GM21786 (cell line): Measurements from ENCODE around the gene ATP5MK.
"Not testable (repeated sequence)": the region's sequence is repeated elsewhere in the genome, so short reads cannot be mapped to it uniquely, and the experiment has no call there.

Experiments
- ATAC-seq: cut with Tn5 transposase; IDR thresholded peaks from one replicate; pipeline ENCODE4 v1.9.1; 2021; ENCODE audit not compliant: unreplicated experiment

The ATP5MK gene, protein sequence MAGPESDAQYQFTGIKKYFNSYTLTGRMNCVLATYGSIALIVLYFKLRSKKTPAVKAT

DNA sequence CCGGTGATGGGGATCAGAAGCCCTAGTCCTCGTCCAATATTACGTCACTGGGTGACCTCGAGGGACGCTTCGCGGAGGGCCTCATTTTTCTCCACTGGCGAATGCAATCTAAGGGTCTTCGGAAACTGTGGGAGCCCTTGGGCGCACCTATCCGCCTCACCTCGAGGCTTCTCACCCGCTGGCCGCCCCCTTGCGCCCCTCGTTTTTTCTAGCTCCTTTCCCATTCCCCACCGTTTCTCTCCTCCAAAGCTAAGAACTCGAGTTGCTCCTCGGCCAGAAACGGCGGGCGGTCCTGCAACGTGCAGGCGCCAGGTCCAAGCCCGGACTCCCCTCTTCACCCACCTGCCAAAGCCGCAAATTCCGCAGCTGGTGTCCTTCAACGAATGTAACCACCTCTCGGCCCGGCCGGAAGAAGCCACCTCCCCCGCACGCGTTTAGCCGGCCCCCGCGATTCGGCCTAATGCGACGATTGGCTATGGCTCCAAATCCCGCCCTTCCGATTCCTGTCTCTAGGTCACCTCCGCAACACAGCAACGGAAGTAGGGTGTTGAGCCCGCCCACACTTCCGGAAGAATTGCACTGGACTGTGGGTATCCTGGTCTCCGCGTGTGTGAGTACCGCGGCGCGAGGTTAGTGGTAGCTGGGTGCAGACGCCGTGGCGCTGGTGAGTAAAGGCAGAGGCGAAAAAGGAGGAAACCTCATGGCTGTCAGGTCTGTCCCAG is at the start of gene ATP5MK, which contains the start of gene PDCD11:
Gene ATP5MK, minus strand, starts transcription at position 409 of the 722 bp plus-strand sequence. CDS start 4,018 bp downstream, outside the sequence.
Gene PDCD11, plus strand, starts transcription at position 560 of the 722 bp plus-strand sequence. CDS start 1,801 bp downstream, outside the sequence.
- peak; percentile 99 for ATAC-seq

DNA sequence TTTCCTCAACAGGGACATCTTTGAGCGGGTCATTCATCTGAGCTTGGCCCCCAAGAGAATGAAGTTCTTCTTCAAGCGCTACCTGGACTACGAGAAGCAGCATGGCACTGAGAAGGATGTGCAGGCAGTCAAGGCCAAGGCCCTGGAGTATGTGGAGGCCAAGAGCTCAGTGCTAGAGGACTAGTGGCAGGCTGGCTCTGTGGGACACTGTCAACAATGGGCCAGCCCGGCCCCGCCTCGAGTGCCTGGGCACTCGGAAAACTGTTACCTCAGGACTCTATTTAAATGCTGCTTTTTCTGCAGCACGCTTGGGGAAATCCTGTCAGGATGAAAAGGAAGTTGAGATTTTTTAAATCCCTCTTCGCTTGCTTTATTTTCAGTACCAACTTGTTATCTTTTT is 49.1 kb upstream of the ATP5MK start:
- ATAC-seq: no peak

DNA sequence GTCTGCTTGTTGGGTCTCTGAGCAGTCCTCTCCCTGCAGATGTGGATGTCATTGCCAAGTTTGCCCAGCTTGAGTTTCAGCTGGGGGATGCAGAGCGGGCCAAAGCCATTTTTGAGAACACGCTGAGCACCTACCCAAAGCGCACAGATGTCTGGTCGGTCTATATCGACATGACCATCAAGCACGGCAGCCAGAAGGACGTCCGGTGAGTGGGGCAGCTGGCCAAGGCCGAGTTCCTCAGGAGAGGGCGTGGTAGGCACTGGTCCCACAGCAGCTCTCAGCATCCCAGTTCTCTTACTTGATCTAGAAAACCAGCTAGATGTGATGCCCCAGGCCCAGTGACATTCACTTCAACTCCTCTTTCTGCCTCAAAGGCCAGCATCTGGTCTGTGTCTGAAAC is 48.2 kb upstream of the ATP5MK start:
- ATAC-seq: no peak

DNA sequence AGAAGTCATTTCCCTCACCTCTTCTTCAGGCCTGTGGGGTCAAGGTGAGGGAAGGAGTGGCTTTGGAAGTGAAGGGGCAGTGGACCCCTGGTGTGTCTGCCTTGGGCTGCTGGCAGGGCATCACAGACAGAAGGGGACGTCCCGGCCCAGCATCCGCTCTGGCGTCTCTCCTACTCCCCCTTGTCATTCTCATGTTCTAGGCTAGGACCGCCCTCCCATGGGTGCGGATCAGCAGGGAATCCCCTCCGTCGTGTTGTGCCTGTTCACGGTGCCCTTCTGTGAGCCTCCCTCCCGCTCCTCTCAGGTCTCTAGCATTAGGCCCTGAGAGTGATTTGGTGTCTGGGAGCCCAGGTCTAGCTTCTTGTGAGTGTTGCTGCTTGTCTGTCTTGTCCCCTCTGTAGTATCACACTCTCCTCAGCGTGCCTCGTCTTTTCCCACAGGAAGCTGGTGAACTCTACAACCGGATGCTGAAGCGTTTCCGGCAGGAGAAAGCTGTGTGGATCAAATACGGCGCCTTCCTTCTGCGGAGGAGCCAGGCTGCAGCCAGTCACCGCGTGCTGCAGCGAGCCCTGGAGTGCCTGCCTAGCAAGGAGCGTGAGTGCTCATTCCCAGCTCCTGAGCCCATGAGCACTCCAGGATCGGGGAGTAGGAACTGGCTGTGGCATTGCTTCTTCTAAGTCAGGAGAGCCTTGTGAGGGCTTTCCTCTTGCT is 47.4 kb upstream of the ATP5MK start:
- ATAC-seq: no peak

DNA sequence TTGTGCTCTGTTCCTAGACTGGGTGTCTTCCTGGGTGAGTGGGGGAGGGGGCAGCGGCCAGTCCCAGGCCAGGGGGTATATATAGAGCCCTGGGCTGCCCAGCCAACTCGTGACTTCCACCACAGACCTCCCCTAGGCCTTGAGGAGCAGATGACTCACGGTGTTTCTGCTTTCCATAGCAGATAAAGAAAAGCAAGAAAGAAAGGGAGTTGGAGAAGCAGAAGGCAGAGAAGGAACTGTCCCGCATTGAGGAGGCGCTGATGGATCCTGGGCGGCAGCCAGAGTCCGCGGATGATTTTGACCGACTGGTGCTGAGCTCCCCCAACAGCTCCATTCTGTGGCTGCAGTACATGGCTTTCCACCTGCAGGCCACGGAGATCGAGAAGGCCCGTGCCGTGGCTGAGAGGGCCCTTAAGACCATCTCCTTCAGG is 45.8 kb upstream of the ATP5MK start:
- no peak for ATAC-seq

DNA sequence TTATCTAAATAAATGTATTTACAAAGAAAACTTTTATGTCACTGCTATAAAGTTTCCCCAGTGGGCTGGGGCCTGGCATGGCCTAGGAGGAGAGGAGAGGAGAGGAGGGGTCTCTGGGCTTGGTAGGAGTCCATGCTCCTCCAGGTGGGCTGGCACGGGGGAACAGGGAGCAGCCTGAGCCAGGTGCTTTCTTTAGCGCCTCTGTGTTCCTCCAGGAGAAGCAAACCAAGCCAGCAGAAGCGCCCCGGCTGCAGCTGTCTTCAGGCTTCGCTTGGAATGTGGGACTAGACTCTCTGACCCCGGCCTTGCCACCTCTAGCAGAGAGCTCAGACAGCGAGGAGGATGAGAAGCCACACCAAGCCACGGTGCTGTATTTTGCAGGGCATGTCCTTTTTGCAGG is 45.3 kb upstream of the ATP5MK start:
- ATAC-seq: no peak

DNA sequence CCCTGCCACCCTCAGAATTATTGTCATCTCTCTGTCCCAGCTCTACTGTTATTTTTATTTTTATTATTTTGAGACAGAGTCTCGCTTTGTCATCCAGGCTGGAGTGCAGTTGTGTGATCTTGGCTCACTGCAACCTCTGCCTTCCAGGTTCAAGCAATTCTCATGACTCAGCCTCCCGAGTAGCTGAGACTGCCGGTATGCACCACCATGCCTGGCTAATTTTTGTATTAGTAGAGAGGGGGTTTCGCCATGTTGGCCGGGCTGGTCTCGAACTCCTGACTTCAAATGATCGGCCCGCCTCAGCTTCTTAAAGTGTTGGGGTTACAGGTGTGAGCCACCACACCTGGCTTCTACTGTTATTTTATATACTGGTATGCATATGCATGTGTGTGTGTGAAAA is 44.9 kb upstream of the ATP5MK start:
- no peak for ATAC-seq

DNA sequence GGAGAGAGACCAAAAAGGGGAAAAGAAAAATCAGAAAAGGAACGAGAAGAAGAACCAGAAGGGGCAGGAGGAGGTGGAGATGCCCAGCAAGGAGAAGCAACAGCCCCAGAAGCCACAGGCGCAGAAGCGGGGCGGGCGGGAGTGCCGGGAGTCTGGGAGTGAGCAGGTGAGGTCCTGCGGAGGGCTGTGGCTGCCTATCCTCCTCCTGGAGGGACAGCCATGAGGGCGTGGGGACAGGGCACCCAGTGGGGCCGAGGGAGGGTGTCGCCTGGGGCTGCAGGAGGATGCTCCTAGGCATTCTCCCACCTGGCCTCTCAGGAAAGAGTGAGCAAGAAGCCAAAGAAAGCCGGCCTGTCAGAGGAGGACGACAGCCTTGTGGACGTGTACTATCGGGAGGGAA is 44.1 kb upstream of the ATP5MK start:
- no peak for ATAC-seq

DNA sequence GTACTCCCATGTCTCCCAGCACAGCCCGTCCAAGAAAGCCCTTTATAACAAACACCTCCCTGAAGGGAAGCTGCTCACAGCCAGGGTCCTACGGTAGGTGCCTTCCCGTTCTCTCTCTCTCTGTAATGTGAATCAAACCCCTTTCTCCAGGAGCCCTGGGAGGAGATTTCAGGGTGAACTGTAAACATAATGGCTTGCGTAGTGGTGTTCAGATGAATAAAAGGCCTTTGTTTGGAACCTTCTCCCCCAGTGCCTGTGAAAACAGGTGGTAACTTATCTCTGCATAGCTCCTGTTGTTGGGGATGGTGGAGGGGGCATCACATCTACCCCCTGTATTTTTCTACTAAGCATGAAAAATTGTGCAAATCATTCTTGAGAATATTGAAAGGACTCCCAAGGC is 43.5 kb upstream of the ATP5MK start:
- ATAC-seq: no peak

DNA sequence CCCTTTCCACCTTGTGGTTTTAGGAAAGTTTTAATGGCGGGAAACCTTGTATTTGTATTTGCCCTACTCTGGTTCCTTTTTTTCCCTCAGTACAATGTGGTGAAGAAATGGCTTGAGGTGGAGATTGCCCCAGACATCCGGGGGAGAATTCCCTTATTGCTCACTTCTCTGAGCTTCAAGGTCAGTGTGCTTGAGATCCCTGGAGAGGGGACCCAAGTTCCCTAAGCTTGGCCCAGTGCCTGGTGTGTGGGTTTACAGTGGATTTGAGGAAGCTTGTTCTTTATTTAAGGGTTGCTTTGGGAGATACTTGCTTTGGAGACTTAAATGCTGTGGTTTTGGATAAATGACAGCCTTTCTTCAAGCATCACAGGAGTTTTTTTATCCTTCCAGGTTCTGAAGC is 37.6 kb upstream of the ATP5MK start:
- ATAC-seq: no peak

DNA sequence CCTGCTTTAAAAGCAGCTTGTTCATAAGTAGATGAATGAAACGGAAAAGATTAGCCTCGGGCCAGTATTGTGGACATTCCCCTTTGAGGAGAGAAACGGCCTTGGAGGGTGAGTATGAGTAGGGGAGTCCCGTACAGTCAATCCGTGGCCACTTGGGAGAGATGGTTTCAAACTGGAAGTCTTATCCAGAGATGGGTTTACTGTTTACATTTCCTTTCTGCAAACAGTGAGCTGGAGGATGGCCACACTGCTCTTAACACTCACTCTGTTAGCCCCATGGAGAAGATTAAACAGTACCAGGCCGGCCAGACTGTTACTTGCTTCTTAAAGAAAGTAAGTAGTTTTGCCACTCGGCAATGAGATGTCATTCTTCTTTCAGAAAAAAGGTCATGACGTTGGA is 35.6 kb upstream of the ATP5MK start:
- no peak for ATAC-seq

DNA sequence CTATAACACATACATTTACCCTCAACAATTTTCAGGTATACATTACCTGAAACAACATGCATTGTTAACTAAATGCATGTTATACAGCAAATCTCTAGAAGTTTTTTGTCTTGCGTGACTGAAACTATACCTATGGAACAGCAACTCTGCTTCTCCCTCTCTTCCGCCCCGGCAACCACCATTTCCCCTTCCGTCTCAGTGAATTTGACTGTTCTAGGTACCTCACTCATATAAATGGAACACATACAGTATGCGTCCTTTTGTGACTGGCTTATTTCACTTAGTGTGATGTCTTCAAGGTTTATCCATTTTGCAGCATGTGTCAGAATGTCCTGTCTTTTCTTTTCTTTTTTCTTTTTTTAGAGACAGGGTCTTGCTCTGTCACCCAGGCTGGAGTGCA is 33.4 kb upstream of the ATP5MK start:
- no peak for ATAC-seq

DNA sequence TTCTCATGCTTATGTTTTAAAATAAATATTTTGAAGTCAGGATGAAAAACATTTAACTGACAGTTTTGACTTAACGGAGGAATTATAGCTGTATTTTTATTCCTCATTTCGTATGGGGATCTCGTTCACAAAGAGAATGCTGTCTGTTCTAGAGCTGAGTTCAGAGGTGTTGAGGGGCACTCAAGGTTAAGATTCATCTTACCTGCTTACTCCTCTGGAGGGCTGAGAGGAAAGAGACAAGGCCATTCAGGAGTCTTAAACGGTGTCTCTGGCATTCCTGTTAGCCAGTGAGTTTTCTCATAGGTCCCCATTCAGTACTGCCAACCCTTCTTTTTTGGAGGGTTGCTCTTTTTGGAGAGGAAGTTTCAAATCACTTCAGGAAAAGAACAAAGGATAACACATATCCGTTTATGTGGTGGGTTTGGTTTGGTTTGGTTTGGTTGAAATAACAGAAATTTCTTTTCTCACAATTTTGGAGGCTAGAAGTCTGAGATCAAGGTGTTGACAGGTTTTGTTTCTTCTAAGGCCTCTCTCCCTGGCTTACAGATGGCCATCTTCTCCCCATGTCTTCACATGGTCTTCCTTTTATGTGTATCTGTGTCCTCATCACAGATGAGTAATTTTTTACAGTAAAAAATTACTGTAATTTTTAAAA is 32.8 kb upstream of the ATP5MK start:
- no peak for ATAC-seq

DNA sequence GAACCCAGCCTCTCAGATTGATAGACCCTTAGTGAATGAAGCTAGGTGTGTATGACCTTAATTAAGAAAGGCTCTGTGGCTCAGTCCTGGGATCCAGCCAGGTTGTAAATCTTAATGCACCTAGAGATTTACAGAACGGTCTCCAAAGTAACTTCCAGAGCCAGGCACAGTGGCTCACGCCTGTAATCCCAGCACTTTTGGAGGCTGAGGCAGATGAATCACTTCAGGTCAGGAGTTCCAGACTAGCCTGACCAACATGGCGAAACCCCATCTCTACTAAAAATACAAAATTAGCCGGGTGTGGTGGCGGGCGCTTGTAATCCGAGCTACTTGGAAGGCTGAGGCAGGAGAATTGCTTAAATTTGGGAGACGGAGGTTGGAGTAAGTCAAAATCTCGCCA is 31.6 kb upstream of the ATP5MK start:
- no peak for ATAC-seq

DNA sequence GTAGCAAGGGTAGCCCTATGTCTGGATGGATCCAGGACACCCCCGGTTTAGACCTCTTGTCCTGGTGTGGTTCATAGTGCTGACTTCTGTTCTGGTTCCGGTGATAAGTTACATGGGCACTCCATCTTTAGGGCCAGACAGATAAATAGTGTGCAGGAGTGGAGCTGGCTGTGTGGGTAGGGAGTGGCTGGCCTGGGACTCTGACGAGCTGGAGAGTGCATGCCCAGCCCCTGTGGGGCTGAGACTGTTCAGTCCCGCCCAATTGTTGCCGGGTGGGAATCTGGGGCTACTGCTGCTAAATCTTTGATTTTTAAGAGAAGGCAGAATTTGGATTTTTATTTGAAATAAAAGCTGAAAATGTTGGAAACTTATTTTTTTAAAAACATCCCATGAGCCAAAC is 27.5 kb upstream of the ATP5MK start:
- ATAC-seq: no peak

DNA sequence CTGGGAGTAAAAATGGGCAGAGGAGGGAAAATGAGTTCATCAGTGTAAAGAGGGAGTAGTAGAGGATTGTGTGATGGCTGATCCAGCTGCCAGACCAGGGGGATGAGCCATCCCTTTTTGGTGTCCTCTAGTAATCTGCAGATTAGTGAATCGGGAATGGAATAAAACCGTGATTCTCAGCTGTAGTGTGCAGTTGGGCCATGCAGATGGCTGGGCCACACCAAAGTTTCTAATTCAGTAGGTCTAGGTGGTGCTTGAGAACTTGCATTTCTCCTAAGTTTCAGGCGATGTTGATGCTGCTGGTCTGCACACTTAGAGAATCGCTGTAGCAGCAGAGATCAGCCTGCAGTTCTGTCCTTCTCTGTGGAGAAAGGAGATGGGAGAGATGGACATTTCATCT is 22.8 kb upstream of the ATP5MK start:
- ATAC-seq: no peak

DNA sequence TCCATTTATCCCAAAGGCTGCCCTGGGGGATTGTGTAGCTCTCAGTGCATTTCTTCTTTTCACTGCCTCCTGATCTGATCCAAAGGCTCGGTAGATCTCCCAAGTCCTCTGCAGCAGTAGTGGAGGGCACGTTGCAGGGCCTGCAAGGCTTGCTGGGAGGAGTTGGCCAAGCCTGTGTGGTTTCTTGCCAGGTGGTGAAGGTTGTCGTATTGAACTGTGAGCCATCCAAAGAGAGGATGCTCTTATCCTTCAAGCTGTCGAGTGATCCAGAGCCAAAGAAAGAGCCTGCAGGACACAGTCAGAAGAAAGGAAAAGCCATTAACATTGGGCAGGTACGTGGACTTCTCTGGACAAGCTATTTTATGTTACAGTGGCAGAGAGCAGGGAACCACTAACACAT is 21.3 kb upstream of the ATP5MK start:
- no peak for ATAC-seq

DNA sequence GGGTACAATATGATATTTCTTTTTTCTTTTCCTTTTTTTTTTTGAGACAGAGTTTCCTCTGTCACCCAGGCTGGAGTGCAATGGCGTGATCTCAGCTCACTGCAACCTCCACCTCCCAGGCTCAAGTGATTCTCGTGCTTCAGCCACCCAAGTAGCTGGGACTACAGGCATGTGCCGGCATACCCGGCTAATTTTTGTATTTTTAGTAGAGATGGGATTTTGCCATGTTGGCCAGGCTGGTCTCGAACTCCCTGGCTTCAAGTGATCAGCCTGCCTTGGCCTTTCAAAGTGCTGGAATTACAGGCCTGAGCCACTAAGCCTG is 20.8 kb upstream of the ATP5MK start:
- ATAC-seq: not testable (repeated sequence)

DNA sequence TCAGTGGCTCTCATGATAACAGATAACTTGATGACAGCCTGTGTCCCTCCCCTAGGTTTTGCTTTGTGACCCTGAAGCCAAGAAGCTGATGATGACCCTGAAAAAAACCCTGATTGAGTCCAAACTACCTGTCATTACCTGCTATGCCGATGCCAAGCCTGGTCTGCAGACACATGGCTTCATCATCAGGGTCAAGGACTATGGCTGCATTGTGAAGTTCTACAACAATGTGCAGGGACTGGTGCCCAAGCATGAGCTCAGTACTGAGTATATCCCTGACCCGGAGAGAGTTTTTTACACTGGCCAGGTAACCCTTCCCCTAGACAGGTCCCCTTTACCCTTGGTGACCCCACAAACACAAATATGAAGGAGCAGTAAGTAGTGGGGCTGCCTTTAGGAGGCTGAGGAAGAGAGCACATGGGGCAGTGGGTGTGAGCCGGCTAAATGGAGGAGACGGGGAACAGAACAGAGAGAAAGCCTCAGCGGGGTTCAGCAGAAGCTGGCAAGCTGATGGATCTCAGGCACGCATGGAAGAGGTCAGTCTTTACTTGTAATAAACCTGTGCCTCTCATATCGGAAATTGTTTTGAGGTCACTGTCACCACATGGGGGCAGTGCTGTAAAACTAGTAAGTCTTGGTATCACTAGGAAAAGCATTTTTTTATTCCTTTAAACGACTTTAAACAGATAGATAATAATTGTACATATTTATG is 20.3 kb upstream of the ATP5MK start:
- no peak for ATAC-seq

DNA sequence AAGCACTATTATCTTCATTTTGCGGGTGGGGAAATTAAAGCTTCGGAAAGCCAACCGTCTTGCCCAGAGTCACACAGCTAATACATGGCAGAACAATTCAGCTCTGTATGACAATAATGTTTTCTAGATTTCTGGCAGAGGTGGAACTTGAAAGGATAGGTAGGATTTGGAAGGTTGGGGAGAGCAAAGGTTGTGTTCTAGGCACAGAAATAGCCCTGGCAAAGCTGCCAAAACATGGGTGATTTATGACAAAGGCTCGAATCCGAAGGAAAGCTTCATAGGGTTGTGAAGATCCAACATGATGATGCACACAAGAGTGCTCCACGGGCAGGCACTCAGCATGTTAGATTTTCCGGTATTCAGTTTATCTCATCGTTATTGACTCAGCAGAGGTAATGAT is 19.3 kb upstream of the ATP5MK start:
- no peak for ATAC-seq

DNA sequence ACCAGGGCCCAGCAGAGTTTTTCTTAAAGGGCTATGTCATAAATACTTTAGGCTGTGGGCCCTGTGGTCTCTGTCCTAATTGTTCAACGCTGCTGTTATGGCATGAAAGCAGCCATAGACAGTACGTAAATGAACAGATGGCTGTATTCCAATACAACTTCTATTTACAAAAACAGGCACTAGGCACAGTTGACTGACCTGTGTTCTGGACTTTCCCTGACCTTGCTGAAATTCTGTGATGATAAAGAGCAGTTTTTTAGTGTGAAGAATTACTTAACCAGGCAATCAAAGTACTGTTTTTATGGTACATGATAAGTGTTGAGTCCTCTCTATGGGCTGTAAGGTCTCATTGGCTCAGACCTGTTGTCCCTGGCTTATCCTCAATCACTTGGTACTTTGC is 17.3 kb upstream of the ATP5MK start:
- ATAC-seq: no peak
